Activated gamma-delta T cell treated with anti-CD3 and anti-CD28 coated beads, Interleukin-2, amount 50 U/mL, for 16 hours (primary cell): Measurements from ENCODE around the gene STX8.
"Not testable (repeated sequence)": the region's sequence is repeated elsewhere in the genome, so short reads cannot be mapped to it uniquely, and the experiment has no call there.

ENCODE experiments used
- DNase-seq: peaks from one replicate; pipeline ENCODE4 v3.0.0-alpha.2; 2020; ENCODE audit warnings: low read depth

Gene STX8

DNA sequence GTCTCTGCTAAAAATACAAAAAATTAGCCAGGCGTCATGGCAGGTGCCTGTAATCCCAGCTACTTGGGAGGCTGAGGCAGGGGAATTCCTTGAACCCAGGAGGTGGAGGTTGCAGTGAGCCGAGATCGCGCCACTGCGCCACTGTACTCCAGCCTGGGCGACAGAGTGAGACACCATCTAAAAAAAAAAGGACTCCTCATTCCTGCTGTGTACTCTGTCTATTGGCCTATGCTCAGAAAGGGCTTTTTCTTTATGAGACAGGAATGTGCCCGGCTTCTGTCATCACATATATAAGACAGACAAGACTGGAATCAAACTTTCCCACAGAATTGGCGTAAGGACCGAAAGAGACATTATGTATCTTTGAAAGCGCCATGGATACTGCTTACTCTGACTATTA lies 236.1 kb downstream of the STX8 start:
- not testable (repeated sequence) for DNase-seq

- no peak for DNase-seq
These were observed 238.8 kb downstream of the STX8 start for GRCh38 chr17:9336817-9337216.

- no peak for DNase-seq
These were observed 240.8 kb downstream of the STX8 start for GRCh38 chr17:9334536-9335446.

DNA sequence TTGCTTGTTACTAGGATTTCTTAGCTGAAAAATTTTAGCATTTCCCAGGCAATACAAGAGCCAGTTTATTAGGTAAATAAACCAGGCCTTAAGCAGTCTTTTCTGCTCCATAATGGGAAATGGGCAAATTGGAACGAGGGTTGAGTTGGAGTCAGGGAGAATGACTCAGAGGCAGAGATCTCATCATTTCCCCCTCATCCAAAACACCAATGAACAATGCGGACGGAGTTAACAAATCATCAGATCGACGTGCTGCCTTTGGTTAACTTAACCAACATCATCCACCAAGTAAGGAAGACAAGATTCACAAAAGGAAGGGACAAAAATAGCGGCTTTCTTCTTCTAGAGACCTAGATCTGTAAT lies 243.5 kb downstream of the STX8 start:
- DNase-seq: no peak

DNA sequence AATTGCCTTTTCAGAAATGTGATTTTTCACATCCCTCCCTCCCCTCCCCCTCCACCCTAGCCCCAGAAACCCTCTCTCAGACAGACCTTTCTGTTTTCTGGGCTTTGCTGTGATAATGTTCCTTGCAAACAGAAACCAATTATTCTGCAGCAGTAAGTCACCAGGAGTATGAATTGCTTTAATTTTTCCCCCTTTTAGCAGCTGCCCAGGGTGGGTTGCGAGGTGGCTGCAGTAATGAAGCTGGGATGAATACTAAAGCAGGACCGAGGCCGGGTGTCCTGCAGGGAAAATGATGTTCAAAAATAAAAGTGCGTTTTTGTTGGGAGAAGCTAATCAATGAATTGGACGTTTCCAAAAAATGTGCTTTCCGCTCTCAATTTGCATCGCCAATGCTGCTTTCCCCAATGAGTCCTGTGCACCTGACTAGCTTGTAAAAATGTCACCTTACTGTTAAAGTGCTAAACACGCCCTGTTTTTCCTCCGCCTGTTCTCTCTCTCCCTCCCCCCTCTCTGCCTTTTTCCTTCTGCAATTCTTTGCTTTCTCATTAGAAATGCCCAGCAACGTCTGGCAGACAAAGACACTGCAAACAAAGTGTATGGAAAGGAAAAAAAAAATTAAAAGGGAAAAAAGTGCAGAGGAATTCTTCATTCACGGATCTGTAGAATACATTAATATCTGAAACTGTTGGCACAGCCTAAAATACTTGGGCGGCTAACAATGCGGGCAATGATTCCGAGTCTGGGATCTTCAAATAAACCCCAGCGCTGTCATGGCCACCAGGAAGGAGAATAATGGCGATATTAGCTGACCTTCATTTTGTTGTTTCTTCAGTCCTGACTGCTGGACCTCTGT lies 244.1 kb downstream of the STX8 start:
- DNase-seq: no peak

- no peak for DNase-seq
These were observed 244.9 kb downstream of the STX8 start for GRCh38 chr17:9330611-9331271.

DNA sequence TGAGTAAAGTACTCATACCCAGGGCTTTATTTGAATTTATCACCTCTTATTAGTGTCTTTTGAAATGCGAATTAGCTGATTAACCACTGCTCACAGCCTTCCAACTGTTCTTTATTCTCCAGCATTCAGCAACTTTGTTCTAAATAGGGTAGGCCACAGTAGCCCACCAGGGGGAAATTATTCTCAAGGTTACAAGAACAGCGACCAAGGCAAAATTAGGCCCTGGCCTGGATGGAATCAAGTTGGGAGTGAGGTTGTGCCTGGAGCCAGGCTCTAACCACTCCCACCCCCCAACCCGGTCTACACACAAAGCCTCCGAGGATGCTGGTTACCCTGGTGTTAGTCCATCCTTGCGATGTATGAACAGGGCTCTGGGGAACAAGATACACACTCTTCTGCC lies 245.5 kb downstream of the STX8 start:
- DNase-seq: no peak

DNA sequence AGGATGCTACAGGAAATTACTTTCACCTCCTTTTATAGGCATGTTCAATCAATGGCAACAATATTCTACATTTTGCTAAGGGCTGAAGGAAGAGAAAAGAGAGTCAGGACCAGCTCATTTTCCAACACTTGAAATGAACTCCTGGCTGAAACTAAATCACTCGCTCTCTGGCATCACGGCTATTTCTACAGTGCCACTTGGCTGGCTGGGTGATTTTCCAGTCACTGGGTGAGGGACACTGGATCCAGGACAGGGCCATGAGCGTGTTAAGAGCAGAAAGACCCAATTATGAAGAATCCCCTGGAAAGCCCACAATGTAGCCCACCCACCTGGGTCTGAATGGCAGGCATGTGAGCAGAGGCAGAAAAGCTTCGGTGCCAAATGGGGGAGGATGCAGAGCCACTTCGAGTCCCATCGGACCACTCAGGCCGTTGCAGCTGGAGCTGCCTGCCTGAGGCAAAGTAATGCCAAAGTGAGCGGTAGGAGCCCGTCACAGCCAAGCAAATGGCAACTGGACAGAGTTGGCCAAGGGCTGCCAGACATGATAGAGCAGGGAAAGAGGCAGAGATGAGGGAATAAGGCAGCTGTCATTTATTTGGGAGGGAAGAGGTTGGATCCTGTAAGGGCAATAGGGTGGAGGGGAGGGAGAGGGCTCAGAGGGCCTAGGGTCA lies 246.2 kb downstream of the STX8 start:
- no peak for DNase-seq

DNA sequence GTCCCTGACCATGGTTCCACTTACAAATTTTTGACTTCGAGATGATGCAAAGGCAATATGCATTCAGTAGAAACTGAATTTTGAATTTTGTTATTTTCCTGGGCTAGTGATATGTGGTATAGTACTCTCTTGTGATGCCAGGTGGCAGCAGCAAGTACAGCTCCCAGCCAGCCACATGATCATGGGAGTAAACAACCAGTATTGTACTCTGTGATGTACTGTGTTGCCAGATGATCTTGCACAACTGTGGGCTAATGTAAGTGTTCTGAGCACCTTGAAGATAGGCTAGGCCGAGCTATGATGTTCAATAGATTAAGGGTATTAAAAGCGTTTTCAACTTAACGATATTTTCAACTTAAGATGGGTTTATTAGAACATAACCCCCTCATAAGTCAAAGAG lies 250.8 kb downstream of the STX8 start:
- no peak for DNase-seq

GRCh38 chr17:9322326-9322725 lies 253.3 kb downstream of the STX8 start:
- no peak for DNase-seq

GRCh38 chr17:9321890-9322289 lies 253.7 kb downstream of the STX8 start:
- DNase-seq: no peak

DNA sequence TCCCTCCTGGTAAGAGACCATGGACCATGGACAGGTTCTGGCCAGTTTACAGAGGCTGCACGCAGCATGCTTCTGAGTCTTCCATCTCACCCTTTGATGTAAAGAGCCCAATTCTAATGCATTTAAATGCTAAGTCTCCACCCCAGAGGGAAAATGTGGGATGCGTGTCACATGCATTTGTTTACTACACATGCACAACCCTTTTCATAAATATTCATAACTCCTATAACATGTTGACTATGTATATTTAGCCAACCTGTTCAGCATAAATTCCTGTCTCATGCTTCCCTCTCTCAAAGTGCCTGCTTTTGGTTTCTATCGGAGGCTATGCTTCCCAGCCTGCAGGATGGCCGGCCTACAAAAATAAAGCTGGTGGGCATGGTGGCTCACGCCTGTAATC lies 260.3 kb downstream of the STX8 start:
- DNase-seq: no peak

GRCh38 chr17:9313346-9313745 lies 262.3 kb downstream of the STX8 start:
- no peak for DNase-seq

DNA sequence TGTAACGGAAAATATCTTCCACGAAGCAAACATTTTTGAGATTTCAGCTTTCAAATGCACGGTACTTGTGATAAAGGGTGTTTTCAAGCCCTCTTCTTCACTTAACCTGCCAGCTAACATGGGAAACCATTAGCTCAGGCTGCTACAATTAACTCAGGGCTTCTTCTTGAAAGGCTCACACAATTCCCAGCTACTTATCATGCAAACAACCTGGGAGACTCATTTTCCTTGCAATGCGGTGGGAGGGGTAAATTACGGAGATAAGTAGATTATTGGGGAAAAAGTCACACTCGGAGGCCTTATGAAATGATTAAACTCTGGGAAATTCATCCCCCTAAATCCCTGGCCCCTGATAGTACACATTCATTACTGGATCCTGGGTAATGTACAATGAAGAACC lies 266.4 kb downstream of the STX8 start:
- DNase-seq: no peak

DNA sequence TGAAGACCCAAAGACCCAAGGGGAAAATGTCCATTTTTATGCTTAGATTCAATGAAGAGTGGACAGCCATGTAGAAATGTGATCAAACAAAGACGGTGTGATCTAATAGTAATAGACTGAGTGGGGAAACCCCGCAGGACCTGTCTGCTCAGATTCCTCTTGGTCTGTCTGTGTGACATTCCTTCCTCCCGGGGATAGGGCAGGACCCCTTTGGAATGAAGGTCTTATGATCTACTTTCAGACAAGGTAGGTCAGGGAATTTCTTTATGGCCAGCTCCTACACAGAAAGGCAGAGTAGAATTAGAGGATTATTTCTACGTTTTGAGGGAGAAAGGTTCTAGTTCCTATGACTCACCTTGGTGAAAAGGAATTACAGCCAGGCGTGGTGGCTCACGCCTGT lies 267.6 kb downstream of the STX8 start:
- DNase-seq: no peak

GRCh38 chr17:9307313-9307998 lies 268.2 kb downstream of the STX8 start:
- no peak for DNase-seq

- DNase-seq: no peak
These were observed 269.5 kb downstream of the STX8 start for GRCh38 chr17:9306086-9306485.

DNA sequence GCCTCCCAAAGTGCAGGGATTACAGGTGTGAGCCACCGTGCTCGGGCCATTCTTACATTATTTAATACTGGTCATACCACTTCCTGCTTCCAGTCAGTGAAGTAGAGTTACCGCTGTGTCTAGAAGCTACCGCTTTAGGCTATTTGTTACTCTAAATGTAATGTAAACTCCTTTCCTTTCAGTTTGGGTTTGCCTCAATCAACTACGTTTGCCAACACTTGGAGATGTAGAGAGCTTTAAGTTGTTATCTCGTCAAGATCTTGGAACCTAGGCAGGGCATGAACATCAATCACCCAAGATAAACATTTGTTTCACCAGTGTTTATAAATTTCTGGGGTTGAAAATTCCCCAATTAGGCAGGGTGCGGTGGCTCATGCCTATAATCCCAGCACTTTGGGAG lies 275.9 kb downstream of the STX8 start:
- DNase-seq: no peak

- DNase-seq: no peak
These were observed 276.8 kb downstream of the STX8 start for GRCh38 chr17:9298776-9299295.

DNA sequence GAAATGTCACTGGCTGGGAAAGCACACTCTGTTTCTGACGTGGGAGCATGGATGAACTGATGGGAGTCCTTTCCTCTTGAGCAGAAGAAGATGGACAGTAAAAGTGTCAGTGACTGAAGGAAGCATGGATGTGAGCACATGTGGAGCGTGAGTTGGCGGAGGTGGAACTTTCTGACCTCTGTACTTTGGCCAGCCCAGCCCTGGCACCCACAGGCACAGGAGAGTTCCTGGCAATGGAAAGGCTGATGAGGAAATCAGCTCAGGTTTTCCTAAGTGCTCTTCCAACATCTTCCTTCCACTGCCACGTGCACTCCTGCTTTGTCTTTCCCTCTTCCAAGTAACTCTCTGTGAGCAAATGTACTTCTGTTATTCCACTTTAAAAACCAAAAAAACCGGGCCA lies 277.5 kb downstream of the STX8 start:
- DNase-seq: no peak

GRCh38 chr17:9294661-9295210 lies 280.9 kb downstream of the STX8 start:
- DNase-seq: no peak
